GM23338 (cell line): ENCODE data around the gene CISH. TPM values are rescaled to one million over a fixed set of nuclear protein-coding genes. Genes with fewer than 3 reads are reported as not detected.

Experiments used
- ATAC-seq: fragments of 200-7000 bp; cut with Tn5 transposase; 3 replicates; pipeline ENCODE4 v1.9.1; 2020
- DNase-seq: peaks from one replicate; pipeline ENCODE4 v3.0.0-alpha.2; 2015; ENCODE audit warnings: low spot score
- H2AFZ ChIP-seq: fragments of 200-600 bp; sonication (generic); 2 replicates; pipeline ENCODE4 v1.8.0; 2016; ENCODE audit warnings: antibody characterized with exemption, mild to moderate bottlenecking, moderate library complexity
- H3F3A ChIP-seq: fragments of 200-600 bp; sonication (generic); replicated peaks from 2 replicates; pipeline ENCODE4 v1.8.0; 2017; ENCODE audit warnings: antibody characterized with exemption, mixed run types, low read depth
- H3K27ac ChIP-seq: fragments of 200-600 bp; sonication (generic); 2 replicates; pipeline ENCODE4 v1.6.1; 2016; ENCODE audit warnings: low read depth
- H3K27me3 ChIP-seq: fragments of 200-600 bp; sonication (generic); 2 replicates; pipeline ENCODE4 v1.8.0; 2016; ENCODE audit warnings: mild to moderate bottlenecking, mixed run types, moderate library complexity; ENCODE audit not compliant: insufficient read depth
- H3K36me3 ChIP-seq: fragments of 200-600 bp; sonication (generic); 2 replicates; pipeline ENCODE4 v1.8.0; 2016; ENCODE audit warnings: mild to moderate bottlenecking; ENCODE audit not compliant: insufficient read depth
- H3K4me1 ChIP-seq: fragments of 200-600 bp; sonication (generic); 2 replicates; pipeline ENCODE4 v1.8.0; 2016; ENCODE audit warnings: mild to moderate bottlenecking, moderate library complexity; ENCODE audit not compliant: insufficient read depth
- H3K4me2 ChIP-seq: fragments of 200-600 bp; sonication (generic); 2 replicates; pipeline ENCODE4 v1.7.1; 2017; ENCODE audit warnings: mixed run types
- H3K4me3 ChIP-seq: fragments of 200-600 bp; sonication (generic); 2 replicates; pipeline ENCODE4 v1.6.1; 2016; ENCODE audit warnings: mixed run types
- H3K79me2 ChIP-seq: fragments of 200-600 bp; sonication (generic); replicated peaks from 2 replicates; pipeline ENCODE4 v1.8.0; 2017; ENCODE audit warnings: mild to moderate bottlenecking; ENCODE audit not compliant: insufficient read depth
- H3K9me2 ChIP-seq: fragments of 200-600 bp; sonication (generic); 2 replicates; pipeline ENCODE4 v1.8.0; 2017; ENCODE audit not compliant: insufficient read depth
- H4K20me1 ChIP-seq: fragments of 200-600 bp; sonication (generic); replicated peaks from 2 replicates; pipeline ENCODE4 v1.8.0; 2017; ENCODE audit warnings: mild to moderate bottlenecking; ENCODE audit not compliant: insufficient read depth
- H3K27ac Mint-ChIP-seq: 2 replicates; pipeline ENCODE4 v1.8.0; 2020; ENCODE audit warnings: inconsistent platforms, mild to moderate bottlenecking, moderate library complexity, mixed read lengths
- H3K27me3 Mint-ChIP-seq: 3 replicates; pipeline ENCODE4 v1.8.0; 2022; ENCODE audit warnings: low read depth, mild to moderate bottlenecking, moderate library complexity, mixed read lengths, inconsistent platforms; ENCODE audit not compliant: insufficient read depth, poor library complexity
- H3K36me3 Mint-ChIP-seq: 3 replicates; pipeline ENCODE4 v1.8.0; 2021; ENCODE audit warnings: low read depth, mild to moderate bottlenecking, inconsistent platforms, moderate library complexity, mixed read lengths
- H3K4me1 Mint-ChIP-seq: 3 replicates; pipeline ENCODE4 v1.8.0; 2020; ENCODE audit warnings: mild to moderate bottlenecking, inconsistent platforms, mixed read lengths
- H3K4me3 Mint-ChIP-seq: 3 replicates; pipeline ENCODE4 v1.8.0; 2021; ENCODE audit warnings: moderate library complexity, mild to moderate bottlenecking, inconsistent platforms, mixed read lengths
- H3K9me3 Mint-ChIP-seq: 3 replicates; pipeline ENCODE4 v1.8.0; 2020; ENCODE audit warnings: moderate library complexity, mild to moderate bottlenecking, inconsistent platforms, mixed read lengths
- CREB1 ChIP-seq: fragments of 250-450 bp; sonication (Bioruptor Pico); IDR thresholded peaks from 2 replicates; pipeline ENCODE4 v1.5.0; 2020; ENCODE audit warnings: low read depth, mild to moderate bottlenecking, moderate library complexity
- EZH2 ChIP-seq: fragments of 200-600 bp; sonication (generic); IDR thresholded peaks from one replicate; pipeline ENCODE4 v1.8.0; 2017; ENCODE audit warnings: antibody characterized with exemption, mild to moderate bottlenecking, low read depth; ENCODE audit not compliant: unreplicated experiment
- NANOG ChIP-seq: IDR thresholded peaks from 2 replicates; pipeline ENCODE4 v1.6.1; 2016; ENCODE audit warnings: antibody characterized with exemption, borderline replicate concordance
- POLR2AphosphoS5 ChIP-seq: IDR thresholded peaks from 2 replicates; pipeline ENCODE4 v1.6.1; 2016; ENCODE audit warnings: antibody characterized with exemption, low read depth
- polyA plus RNA-seq: library from polyadenylated mRNA; unstranded; fragments of >200 nt; fragmentation: Nextera tagmentation; extraction: Ambion mirVana; gene quantifications from 2 replicates; pipeline ENCODE4 v1.2.1, GENCODE V29; 2016
- total RNA-seq: library from RNA; depleted of rRNA; stranded (reverse); fragments of >200 nt; shearing (Covaris generic); gene quantifications from 2 replicates; pipeline ENCODE4 v1.2.3, GENCODE V29; 2014
- TF ChIP-seq, protein P1 (sequence below): IDR thresholded peaks from one replicate; pipeline ENCODE4 v1.6.1; 2018; ENCODE audit warnings: antibody characterized with exemption; ENCODE audit not compliant: unreplicated experiment
- TF ChIP-seq, protein P2 (sequence below), 2 experiments: fragments of 200-600 bp in 1 of 2; sonication (generic) in 1 of 2; conservative IDR thresholded peaks; 2 replicates each; pipeline versions ENCODE4 v1.5.1 to v1.6.1; 2016 to 2017; ENCODE audit warnings: antibody characterized with exemption in 2 of 2, low read depth in 2 of 2, mild to moderate bottlenecking in 2 of 2, moderate library complexity in 1 of 2
- TF ChIP-seq, protein P3 (sequence below): IDR thresholded peaks from 2 replicates; pipeline ENCODE4 v1.6.1; 2016; ENCODE audit warnings: antibody characterized with exemption
- TF ChIP-seq, protein P4 (sequence below): fragments of 250-450 bp; sonication (Bioruptor Pico); IDR thresholded peaks from 2 replicates; pipeline ENCODE4 v1.5.0; 2020; ENCODE audit warnings: mild to moderate bottlenecking, moderate library complexity

Gene CISH
- total and polyA plus RNA-seq, 2 experiments from 2014 or later = 2.1 to 3.6 TPM

DNA sequence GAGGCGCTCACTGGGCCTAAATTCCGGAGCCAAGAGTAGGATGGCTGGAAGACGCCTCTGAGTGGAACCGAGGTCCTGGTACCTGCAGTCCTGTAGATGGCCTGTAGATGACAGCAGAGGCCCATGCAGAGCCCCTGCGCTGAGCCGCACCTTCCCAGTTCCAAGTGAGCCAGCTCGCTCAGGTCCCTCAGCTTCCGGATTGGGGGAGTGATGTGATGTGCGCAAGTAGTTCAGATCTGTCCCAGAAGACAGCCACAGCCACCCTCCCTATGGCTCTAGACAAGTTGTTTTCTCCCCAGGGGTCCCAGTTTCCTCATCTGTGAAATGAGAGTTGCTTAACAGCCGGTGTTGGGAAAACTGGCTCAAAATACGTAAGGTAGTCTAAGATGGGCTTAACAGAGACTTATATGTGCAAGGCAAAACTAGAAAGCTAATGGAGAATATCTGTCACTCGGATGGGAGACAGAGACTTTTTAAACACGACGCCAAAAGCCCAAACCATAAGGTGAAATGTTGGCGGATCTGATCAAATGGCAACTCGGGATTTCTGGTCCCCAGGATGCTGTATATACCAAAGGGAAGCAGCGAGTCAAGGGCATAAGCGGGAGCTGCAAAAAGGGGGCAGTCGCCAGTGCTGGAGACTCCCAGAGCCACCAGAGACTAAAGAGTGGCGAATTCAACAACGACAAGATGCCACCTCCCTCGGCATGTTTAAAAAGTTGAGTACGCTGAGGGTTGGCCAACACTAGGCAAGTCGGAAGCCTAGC, 4.6 kb upstream of the CISH start (continued):
- TF ChIP-seq, protein P1, sequence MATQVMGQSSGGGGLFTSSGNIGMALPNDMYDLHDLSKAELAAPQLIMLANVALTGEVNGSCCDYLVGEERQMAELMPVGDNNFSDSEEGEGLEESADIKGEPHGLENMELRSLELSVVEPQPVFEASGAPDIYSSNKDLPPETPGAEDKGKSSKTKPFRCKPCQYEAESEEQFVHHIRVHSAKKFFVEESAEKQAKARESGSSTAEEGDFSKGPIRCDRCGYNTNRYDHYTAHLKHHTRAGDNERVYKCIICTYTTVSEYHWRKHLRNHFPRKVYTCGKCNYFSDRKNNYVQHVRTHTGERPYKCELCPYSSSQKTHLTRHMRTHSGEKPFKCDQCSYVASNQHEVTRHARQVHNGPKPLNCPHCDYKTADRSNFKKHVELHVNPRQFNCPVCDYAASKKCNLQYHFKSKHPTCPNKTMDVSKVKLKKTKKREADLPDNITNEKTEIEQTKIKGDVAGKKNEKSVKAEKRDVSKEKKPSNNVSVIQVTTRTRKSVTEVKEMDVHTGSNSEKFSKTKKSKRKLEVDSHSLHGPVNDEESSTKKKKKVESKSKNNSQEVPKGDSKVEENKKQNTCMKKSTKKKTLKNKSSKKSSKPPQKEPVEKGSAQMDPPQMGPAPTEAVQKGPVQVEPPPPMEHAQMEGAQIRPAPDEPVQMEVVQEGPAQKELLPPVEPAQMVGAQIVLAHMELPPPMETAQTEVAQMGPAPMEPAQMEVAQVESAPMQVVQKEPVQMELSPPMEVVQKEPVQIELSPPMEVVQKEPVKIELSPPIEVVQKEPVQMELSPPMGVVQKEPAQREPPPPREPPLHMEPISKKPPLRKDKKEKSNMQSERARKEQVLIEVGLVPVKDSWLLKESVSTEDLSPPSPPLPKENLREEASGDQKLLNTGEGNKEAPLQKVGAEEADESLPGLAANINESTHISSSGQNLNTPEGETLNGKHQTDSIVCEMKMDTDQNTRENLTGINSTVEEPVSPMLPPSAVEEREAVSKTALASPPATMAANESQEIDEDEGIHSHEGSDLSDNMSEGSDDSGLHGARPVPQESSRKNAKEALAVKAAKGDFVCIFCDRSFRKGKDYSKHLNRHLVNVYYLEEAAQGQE = no peak
- TF ChIP-seq CREB1 (CRISPR knock-in tag) (no peak), NANOG (no peak), EZH2 (no peak), POLR2AphosphoS5 (no peak)
- TF ChIP-seq, protein P2, sequence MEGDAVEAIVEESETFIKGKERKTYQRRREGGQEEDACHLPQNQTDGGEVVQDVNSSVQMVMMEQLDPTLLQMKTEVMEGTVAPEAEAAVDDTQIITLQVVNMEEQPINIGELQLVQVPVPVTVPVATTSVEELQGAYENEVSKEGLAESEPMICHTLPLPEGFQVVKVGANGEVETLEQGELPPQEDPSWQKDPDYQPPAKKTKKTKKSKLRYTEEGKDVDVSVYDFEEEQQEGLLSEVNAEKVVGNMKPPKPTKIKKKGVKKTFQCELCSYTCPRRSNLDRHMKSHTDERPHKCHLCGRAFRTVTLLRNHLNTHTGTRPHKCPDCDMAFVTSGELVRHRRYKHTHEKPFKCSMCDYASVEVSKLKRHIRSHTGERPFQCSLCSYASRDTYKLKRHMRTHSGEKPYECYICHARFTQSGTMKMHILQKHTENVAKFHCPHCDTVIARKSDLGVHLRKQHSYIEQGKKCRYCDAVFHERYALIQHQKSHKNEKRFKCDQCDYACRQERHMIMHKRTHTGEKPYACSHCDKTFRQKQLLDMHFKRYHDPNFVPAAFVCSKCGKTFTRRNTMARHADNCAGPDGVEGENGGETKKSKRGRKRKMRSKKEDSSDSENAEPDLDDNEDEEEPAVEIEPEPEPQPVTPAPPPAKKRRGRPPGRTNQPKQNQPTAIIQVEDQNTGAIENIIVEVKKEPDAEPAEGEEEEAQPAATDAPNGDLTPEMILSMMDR (conservative IDR thresholded peaks at IDR 0.05; ENCODE audit: low read depth in 2 of 2) = peak; percentile 94 to 100

DNA sequence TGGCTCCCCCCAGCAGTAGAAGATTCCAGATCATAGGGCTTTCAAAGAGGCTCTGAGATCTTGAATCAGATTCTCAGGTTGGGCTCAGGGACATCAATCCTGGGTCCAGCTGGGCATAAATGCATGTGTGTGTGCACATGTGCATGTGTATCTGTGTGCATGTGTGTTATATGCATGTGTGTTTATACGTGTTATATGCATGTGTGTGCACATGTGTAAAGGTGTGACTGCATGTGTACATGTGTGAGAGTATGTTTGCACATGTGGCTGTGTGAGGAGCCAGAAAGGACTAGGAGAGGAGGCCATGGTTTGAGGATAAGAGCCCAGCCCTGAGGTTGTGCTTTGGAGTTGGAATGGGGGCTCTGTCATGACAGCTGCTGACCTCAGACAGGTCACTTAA, 3.6 kb upstream of the CISH start:
- no peak overlapping the region for H3K4me2 ChIP-seq
- peaks cover 20% of the 10 kb centered on the region for H3K4me1 ChIP-seq
- no peak overlapping the region for H3K27ac ChIP-seq
- peaks cover 14% of the 10 kb centered on the region for H3F3A ChIP-seq
- ATAC-seq (no peak), DNase-seq (no peak)
- Mint-ChIP-seq H3K36me3 (peaks cover under 1% of the 10 kb centered on the region; the same call in 1 of the 3 replicates), H3K9me3 (no peaks in the 10 kb centered on the region), H3K4me1 (peaks cover 24% of the 10 kb centered on the region), H3K4me3 (no peak overlapping the region; the same call in 2 of the 3 replicates), H3K27me3 (peaks cover 46% of the 10 kb centered on the region), H3K27ac (no peak overlapping the region)
- peaks cover 14% of the 10 kb centered on the region for H3K79me2 ChIP-seq
- H3K36me3 ChIP-seq = no peaks in the 10 kb centered on the region
- no peak overlapping the region for H3K4me3 ChIP-seq
- peaks cover 36% of the 10 kb centered on the region for H3K27me3 ChIP-seq
- H3K9me2 ChIP-seq = no peaks in the 10 kb centered on the region
- H4K20me1 ChIP-seq = peaks cover 6% of the 10 kb centered on the region
- H2AFZ ChIP-seq = no peak overlapping the region
- TF ChIP-seq POLR2AphosphoS5 = no peak
- TF ChIP-seq, protein P3, sequence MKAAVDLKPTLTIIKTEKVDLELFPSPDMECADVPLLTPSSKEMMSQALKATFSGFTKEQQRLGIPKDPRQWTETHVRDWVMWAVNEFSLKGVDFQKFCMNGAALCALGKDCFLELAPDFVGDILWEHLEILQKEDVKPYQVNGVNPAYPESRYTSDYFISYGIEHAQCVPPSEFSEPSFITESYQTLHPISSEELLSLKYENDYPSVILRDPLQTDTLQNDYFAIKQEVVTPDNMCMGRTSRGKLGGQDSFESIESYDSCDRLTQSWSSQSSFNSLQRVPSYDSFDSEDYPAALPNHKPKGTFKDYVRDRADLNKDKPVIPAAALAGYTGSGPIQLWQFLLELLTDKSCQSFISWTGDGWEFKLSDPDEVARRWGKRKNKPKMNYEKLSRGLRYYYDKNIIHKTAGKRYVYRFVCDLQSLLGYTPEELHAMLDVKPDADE = no peak
- TF ChIP-seq, protein P4, sequence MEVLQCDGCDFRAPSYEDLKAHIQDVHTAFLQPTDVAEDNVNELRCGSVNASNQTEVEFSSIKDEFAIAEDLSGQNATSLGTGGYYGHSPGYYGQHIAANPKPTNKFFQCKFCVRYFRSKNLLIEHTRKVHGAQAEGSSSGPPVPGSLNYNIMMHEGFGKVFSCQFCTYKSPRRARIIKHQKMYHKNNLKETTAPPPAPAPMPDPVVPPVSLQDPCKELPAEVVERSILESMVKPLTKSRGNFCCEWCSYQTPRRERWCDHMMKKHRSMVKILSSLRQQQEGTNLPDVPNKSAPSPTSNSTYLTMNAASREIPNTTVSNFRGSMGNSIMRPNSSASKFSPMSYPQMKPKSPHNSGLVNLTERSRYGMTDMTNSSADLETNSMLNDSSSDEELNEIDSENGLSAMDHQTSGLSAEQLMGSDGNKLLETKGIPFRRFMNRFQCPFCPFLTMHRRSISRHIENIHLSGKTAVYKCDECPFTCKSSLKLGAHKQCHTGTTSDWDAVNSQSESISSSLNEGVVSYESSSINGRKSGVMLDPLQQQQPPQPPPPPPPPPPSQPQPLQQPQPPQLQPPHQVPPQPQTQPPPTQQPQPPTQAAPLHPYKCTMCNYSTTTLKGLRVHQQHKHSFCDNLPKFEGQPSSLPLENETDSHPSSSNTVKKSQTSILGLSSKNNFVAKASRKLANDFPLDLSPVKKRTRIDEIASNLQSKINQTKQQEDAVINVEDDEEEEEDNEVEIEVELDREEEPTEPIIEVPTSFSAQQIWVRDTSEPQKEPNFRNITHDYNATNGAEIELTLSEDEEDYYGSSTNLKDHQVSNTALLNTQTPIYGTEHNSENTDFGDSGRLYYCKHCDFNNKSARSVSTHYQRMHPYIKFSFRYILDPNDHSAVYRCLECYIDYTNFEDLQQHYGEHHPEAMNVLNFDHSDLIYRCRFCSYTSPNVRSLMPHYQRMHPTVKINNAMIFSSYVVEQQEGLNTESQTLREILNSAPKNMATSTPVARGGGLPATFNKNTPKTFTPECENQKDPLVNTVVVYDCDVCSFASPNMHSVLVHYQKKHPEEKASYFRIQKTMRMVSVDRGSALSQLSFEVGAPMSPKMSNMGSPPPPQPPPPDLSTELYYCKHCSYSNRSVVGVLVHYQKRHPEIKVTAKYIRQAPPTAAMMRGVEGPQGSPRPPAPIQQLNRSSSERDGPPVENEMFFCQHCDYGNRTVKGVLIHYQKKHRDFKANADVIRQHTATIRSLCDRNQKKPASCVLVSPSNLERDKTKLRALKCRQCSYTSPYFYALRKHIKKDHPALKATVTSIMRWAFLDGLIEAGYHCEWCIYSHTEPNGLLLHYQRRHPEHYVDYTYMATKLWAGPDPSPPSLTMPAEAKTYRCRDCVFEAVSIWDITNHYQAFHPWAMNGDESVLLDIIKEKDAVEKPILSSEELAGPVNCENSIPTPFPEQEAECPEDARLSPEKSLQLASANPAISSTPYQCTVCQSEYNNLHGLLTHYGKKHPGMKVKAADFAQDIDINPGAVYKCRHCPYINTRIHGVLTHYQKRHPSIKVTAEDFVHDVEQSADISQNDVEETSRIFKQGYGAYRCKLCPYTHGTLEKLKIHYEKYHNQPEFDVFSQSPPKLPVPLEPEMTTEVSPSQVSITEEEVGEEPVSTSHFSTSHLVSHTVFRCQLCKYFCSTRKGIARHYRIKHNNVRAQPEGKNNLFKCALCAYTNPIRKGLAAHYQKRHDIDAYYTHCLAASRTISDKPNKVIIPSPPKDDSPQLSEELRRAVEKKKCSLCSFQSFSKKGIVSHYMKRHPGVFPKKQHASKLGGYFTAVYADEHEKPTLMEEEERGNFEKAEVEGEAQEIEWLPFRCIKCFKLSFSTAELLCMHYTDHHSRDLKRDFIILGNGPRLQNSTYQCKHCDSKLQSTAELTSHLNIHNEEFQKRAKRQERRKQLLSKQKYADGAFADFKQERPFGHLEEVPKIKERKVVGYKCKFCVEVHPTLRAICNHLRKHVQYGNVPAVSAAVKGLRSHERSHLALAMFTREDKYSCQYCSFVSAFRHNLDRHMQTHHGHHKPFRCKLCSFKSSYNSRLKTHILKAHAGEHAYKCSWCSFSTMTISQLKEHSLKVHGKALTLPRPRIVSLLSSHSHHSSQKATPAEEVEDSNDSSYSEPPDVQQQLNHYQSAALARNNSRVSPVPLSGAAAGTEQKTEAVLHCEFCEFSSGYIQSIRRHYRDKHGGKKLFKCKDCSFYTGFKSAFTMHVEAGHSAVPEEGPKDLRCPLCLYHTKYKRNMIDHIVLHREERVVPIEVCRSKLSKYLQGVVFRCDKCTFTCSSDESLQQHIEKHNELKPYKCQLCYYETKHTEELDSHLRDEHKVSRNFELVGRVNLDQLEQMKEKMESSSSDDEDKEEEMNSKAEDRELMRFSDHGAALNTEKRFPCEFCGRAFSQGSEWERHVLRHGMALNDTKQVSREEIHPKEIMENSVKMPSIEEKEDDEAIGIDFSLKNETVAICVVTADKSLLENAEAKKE (CRISPR knock-in tag) = no peak
- TF ChIP-seq, protein P2 (conservative IDR thresholded peaks at IDR 0.05; ENCODE audit: low read depth in 2 of 2) = no peak
